NCI-H524 (cell line): ENCODE results near the gene PPP1R37.

Source experiments
- DNase-seq, 2 experiments: peaks; one replicate each; lab custom pipeline; 2025; lab: John Stamatoyannopoulos, UW

PPP1R37 gene

DNA sequence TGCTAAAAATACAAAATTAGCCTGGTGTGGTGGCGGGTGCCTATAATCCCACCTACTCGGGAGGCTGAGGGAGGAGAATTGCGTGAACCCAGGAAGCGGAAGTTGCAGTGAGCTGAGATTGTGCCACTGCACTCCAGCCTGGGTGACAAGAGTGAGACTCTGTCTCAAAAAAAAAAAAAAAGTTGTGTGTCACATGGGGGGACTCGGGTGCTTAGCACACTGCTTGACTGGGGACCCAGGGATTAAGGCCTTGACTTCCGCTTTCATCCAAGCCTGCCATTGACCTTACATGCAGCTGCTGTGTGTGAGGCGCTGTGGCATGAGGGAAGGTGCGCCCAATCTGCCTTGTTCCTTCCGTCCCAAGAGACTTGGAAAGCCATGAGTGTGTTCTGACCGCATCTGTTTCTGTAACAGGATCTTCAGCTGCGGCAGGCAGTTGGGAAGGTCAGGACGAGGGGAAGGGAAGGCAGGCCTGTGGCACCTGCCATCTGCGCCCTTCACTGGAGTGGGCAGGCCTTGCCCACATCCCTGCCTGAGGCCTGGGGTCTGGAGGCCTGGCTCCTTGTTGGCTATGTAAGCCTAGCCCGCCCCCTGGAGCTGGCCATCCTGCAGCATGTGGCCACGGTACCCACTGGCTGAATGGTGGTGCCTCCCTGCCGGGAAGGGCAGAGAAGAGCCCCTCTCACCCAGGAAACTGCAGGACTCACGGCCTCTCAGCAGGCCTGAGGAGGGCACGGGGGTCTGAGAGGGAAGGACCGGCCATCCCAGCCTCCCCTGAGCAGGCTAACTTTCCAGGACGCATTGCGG is 23.0 kb downstream of the PPP1R37 start:
- peak; percentile 96 to 98 for DNase-seq

DNA sequence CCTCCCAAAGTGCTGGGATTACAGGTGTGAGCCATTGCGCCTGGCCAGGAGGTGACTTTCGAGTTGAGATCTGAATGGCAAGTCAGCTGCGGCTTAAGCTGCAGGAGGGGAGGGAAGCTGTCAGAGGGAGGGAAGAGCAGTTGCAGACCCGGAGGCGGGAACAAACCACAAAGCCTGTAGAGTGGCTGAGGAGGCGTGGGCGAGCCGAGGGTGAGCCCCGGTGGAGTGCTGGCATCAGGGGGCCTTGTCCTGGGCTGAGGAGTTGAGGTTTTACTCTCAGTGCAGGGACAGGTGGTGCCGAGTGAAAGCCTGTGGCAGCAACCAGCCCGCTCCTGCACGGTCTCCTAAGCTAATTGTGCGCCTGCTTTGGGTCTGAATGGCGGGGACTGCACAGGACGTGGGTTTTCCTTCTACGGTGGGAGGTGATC is 24.2 kb downstream of the PPP1R37 start:
- DNase-seq = peak; percentile 43 to 80

- DNase-seq = no peak
Measured at GRCh38 chr19:45117671-45118070, 24.7 kb downstream of the PPP1R37 start.

- DNase-seq = no peak
Measured at GRCh38 chr19:45118106-45118505, 25.1 kb downstream of the PPP1R37 start.

DNA sequence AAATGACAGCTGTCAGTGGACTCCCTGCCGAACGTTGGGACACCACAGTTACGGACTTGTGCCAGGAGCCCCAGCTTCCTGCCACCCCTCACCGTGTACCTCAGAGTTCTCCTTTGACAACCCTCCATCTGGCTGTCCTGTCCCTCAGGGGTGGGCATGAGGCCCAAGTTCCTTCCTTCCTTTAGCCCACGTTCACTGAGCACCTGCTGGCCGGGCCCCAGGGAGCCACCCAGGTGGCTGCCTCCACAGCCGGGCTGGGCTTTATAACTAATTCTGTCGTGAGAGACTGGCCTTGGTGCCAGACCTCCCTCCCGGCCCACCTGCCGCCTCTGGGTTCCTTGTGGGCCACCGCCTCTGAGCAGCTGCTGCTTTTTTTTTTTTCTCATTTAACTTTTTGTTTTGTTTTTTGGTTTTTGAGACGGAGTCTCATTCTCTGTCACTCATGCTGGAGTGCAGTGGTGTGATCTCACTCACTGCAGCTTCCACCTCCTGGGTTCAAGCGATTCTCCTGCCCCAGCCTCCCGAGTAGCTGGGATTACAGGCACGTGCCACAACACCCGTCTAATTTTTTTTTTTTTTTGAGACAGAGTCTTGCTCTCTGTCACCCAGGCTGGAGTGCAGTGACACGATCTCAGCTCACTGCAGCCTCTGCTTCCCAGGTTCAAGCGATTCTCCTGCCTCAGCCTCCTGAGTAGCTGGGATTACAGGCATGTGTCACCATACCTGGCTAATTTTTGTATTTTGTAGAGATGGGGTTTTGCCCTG is 25.8 kb downstream of the PPP1R37 start:
- peak in 1 of 2 experiments; percentile 54 for DNase-seq

GRCh38 chr19:45119582-45119981 is 26.6 kb downstream of the PPP1R37 start:
- no peak for DNase-seq

DNA sequence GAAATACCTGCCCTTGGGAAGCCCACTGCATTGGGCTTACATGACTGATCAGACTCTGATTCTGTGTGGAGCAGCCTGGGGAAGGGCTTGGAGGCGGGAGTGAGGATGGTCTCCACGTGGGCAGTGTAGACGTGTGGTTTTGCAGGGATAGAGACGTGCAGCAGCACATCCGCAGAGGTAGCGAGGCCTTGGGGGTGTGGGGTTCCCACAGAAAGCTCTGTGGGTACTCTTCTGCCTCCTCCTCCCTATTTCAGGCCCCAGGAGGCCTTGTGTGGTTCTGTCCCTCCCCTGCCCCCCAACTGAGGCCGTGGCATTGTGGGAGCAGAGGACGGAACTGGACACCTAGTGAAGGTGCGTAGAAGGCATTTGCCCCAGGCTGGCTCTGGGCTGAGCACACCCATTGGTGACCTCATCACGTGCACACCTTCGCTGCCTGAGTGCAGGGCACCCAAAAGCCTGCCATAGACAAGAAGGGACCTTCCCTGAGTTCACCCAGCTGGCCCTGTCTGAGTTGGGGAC is 28.9 kb downstream of the PPP1R37 start:
- DNase-seq = no peak

- DNase-seq = no peak
Measured at GRCh38 chr19:45122832-45123231, 29.9 kb downstream of the PPP1R37 start.

- DNase-seq = peak; percentile 66 to 86
Measured at GRCh38 chr19:45123440-45123850, 30.5 kb downstream of the PPP1R37 start.

DNA sequence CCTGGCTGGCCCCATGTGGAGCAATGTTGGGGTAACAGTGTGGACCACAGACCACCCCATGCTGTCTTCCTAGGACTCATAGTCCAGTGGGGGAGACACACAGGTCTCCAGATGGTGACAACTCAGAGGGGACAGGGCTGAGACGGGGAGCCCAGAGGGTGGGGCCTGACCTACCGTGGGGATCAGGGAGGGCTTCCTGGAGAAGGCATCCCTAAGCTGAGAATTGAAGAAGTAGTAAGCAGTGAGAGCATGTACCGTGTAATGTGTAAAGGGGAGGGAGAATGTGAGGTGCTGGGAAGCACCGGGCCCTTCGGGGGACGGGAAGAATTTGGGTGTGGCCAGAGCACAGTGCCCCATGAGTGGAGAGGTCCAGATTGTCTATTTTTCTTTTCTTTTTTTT is 31.0 kb downstream of the PPP1R37 start:
- no peak for DNase-seq

DNA sequence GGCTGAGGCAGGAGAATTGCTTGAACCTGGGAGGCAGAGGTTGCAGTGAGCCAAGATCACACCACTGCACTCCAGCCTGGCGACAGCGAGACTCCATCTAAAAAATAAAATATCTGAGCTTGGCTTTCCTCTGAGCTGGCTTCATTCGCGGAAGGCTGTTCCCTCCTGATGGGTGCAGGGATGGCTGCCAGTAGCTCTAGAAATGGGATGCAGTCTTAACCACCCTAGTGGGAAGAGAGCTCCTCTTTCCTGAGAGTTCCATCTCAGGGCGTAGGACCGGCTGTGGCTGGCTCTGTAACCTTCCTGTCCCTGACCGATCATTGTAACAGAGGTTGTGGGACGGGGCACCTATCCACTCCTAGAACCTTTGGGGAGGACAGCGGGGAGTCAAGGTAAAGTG is 32.4 kb downstream of the PPP1R37 start:
- no peak for DNase-seq

DNA sequence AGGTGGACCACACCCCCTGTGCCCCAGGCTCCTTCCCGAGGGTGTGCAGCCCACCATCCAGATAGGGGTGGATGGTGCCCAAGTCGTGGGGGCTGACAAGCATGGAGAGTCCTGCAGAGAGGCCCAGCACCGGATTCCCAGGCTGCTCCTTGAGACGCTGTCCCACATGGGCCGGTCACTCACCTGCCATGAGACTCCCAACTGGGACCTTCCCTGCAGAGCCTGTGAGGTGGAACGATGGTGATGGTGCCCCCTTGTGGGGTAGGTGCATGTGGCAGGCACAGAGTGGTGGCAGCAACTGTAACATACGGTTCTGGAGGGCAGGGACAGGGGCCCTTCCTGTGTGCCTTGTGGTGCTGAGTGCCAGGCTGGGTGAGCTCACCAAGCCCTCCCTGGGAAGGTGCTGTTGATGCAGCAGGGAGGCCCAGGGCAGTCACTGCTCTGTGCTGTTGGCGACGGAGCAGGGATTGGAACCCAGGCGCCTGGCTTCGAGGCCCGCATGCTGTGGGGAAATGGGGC is 33.1 kb downstream of the PPP1R37 start:
- peak; percentile 33 to 62 for DNase-seq

DNA sequence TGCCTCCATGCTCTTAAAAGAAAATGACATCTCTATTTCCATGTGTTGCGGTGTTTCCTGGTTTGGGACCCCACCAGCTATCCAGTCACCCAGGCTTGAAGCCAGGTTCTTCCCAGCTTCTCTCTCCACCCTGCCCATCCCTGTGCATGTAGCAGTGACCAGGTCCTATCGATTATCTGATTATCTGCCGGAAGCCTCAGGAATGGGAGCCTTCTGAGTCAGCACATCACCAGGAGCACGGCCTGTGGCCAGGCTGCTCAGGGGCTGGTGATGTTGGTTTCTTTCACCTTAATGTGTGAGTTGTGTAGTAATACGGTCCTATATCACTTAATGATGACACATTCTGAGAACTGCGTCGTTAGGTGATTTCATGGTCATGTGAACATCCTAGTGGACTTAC is 33.7 kb downstream of the PPP1R37 start:
- no peak for DNase-seq

- no peak for DNase-seq
Measured at GRCh38 chr19:45128146-45128545, 35.2 kb downstream of the PPP1R37 start.

GRCh38 chr19:45128806-45129205 is 35.8 kb downstream of the PPP1R37 start:
- no peak for DNase-seq

DNA sequence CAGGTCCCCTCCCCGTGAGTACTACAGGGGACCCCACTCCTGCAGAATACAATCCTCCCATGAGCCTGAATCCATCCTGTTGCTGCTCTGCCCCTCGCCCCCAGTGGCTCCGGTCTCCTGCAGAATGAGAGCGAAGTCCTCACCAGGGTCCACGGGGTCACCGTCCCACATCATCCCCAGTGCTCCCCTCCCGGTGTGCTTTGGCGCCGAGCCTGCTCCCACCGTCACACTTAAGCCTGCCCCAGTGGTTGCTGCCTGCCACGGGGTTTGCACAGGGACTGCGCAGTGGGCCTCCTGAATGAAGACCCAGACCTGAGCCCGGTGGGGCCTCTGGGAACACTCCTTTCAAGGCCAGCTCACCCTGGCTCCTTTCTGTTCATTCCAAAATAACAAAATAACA is 37.3 kb downstream of the PPP1R37 start:
- no peak for DNase-seq

GRCh38 chr19:45130888-45131615 is 38.1 kb downstream of the PPP1R37 start:
- DNase-seq = peak; percentile 33 to 75

DNA sequence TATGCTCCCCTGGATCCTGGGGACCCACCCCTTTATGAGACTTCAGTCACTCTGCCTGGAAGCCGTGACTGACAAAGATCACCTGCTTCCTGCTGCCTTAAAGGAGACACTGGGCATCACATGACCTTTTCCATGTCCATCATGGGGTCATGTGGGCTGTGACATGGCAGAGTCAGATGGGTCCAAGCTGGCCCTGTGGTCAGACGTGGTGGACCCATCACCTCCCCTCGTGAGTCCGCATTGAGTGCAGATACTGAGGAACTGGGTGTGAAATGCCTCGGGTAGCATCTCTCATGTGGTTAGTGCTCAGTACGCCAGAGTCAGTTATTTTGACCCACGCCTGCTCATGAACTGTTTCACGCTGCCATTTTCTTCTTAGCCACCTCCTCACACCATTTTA is 40.7 kb downstream of the PPP1R37 start:
- DNase-seq = no peak

GRCh38 chr19:45135176-45135885 is 42.4 kb downstream of the PPP1R37 start:
- DNase-seq = no peak

GRCh38 chr19:45136507-45137178 is 43.7 kb downstream of the PPP1R37 start:
- no peak for DNase-seq
